GM23248 (cell line): ENCODE data around the gene APOBEC3H.

Experiments used
- EZH2 ChIP-seq: fragments of 200-600 bp; sonication (generic); IDR thresholded peaks from 2 replicates; pipeline ENCODE4 v1.6.1; 2018; ENCODE audit warnings: antibody characterized with exemption, mild to moderate bottlenecking; ENCODE audit not compliant: insufficient read depth, poor library complexity, severe bottlenecking
- EZH2phosphoT487 ChIP-seq: fragments of 200-600 bp; sonication (generic); IDR thresholded peaks from 2 replicates; pipeline ENCODE4 v1.6.1; 2018; ENCODE audit warnings: antibody characterized with exemption, moderate library complexity, mild to moderate bottlenecking, low read depth; ENCODE audit not compliant: insufficient read depth

GRCh38 chr22:39152024-39152510 lies 55.0 kb downstream of the APOBEC3H start:
- TF ChIP-seq EZH2, result no peak
- no peak for TF ChIP-seq EZH2phosphoT487
